Thoracic aorta (tissue), 2 donors: ENCODE measurements around the gene PCSK2. TPM values are rescaled to one million over a fixed set of nuclear protein-coding genes. Genes with fewer than 3 reads are reported as not detected.

Experiments used
- ATAC-seq: fragments of 150-250 bp; one replicate; pipeline ENCODE4 v1.8.0; 2017; ENCODE audit warnings: low read depth; ENCODE audit not compliant: insufficient number of reproducible peaks, low FRiP score
- DNase-seq: peaks from one replicate; pipeline ENCODE4 v3.0.0-alpha.2; 2020; ENCODE audit warnings: low spot score
- H3K27ac ChIP-seq, 2 donors: fragments of 200-600 bp; sonication (generic); 1 replicate in 1 of 2; 2 replicates in 1 of 2; pipeline ENCODE4 v1.5.1; 2016; ENCODE audit warnings: mild to moderate bottlenecking in 2 of 2, moderate library complexity in 2 of 2
- H3K27me3 ChIP-seq: fragments of 200-600 bp; sonication (generic); replicated peaks from 2 replicates; pipeline ENCODE4 v1.6.0; 2016; ENCODE audit warnings: mild to moderate bottlenecking; ENCODE audit not compliant: insufficient read depth
- H3K36me3 ChIP-seq: fragments of 200-600 bp; sonication (generic); one replicate; pipeline ENCODE4 v1.5.1; 2016
- H3K4me1 ChIP-seq, 2 donors: fragments of 200-600 bp; sonication (generic); 1 replicate in 1 of 2; 2 replicates in 1 of 2; pipeline versions ENCODE4 v1.5.1 to v1.6.0; 2016; ENCODE audit warnings: low read depth in 2 of 2, mild to moderate bottlenecking in 1 of 2; ENCODE audit not compliant: control insufficient read depth in 1 of 2
- H3K4me3 ChIP-seq: fragments of 200-600 bp; sonication (generic); 2 replicates; pipeline ENCODE4 v1.5.1; 2016; ENCODE audit warnings: mild to moderate bottlenecking
- H3K9me3 ChIP-seq: fragments of 200-600 bp; sonication (generic); 2 replicates; pipeline ENCODE4 v1.5.1; 2016
- total RNA-seq, 2 donors: library from RNA; depleted of rRNA; stranded (reverse); fragments of >200 nt; gene quantifications; one replicate each; pipeline versions ENCODE4 v1.1.0 to v1.2.3, GENCODE V29; 2016
- TF ChIP-seq, protein P1 (sequence below): fragments of 200-600 bp; sonication (generic); IDR thresholded peaks from one replicate; pipeline ENCODE4 v1.5.1; 2019; ENCODE audit warnings: antibody characterized with exemption

The PCSK2 gene
- total RNA-seq, 2 donors from 2014 or later = 1.2 to 16.2 TPM

- no peaks in the 10 kb centered on the region for H3K4me1 ChIP-seq
- ATAC-seq (no peak), DNase-seq (no peak)
- TF ChIP-seq, protein P1, sequence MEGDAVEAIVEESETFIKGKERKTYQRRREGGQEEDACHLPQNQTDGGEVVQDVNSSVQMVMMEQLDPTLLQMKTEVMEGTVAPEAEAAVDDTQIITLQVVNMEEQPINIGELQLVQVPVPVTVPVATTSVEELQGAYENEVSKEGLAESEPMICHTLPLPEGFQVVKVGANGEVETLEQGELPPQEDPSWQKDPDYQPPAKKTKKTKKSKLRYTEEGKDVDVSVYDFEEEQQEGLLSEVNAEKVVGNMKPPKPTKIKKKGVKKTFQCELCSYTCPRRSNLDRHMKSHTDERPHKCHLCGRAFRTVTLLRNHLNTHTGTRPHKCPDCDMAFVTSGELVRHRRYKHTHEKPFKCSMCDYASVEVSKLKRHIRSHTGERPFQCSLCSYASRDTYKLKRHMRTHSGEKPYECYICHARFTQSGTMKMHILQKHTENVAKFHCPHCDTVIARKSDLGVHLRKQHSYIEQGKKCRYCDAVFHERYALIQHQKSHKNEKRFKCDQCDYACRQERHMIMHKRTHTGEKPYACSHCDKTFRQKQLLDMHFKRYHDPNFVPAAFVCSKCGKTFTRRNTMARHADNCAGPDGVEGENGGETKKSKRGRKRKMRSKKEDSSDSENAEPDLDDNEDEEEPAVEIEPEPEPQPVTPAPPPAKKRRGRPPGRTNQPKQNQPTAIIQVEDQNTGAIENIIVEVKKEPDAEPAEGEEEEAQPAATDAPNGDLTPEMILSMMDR = no peak
- no peak overlapping the region for H3K4me3 ChIP-seq
- H3K27ac ChIP-seq = no peak overlapping the region
- no peaks in the 10 kb centered on the region for H3K27me3 ChIP-seq
- no peaks in the 10 kb centered on the region for H3K36me3 ChIP-seq
- no peaks in the 10 kb centered on the region for H3K9me3 ChIP-seq
Measured at GRCh38 chr20:17482536-17482935, 255.7 kb downstream of the PCSK2 start.

DNA sequence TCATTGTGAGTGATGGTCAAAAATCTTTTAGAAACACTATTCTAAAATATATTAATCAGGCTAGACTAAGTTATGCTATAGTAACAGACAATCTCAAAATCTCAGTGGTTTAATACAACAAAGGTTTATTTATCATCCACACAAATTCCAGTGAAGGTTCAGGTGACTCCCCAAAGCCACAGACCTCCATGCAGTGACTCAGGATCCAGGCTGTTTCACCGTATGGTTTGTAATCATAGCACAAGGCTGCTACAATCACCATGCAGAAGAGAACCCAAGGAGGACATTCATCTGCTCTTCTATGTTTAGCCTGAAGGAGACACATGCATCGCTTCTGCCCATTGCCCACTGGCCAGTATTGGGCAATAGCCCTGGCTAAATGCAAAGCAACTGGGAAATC, 258.2 kb downstream of the PCSK2 start:
- H3K36me3 ChIP-seq = no peaks in the 10 kb centered on the region

DNA sequence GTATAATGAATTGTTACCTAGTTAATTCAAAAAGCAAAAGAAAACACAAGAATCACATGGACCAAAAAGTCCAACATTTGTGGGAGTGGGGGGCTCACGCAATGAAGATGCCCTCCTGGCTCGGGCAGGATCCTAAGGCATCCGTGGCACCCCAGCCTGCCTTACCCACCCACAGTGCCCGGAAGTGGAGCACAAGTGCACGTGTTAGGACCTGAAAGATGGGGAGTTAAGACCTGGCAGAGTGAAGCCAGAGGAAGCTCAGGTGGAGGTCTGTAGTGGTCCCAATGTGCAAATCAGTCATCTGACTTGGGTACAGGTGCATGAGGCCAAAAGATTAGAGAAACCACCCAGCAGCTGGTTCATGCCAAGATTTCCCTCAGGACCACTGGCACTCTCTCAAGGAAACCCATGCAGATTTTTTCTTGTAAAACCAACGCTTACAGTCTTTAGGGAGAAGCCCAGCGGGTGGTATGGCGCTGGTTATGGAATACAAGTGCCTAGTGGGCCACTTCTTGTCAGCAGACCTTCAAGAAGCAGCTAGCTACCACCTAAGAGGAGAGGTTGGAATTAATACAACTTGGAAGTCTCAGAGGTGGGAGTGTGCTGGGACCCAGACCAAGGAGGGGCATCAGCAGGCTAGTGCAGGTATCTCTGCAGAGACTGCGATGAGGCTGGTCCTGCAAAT, 262.2 kb downstream of the PCSK2 start:
- TF ChIP-seq, protein P1 = no peak
- H3K4me1 ChIP-seq = no peaks in the 10 kb centered on the region
- no peaks in the 10 kb centered on the region for H3K36me3 ChIP-seq
- H3K9me3 ChIP-seq = no peaks in the 10 kb centered on the region
- no peaks in the 10 kb centered on the region for H3K27me3 ChIP-seq
- no peak for ATAC-seq
- no peak for DNase-seq
- no peak overlapping the region for H3K4me3 ChIP-seq
- H3K27ac ChIP-seq = no peak overlapping the region

More for the DNA sequence above, 258.2 kb downstream of the PCSK2 start:
- Histone ChIP-seq H3K4me1 (no peaks in the 10 kb centered on the region), H3K27me3 (no peaks in the 10 kb centered on the region), H3K4me3 (no peak overlapping the region), H3K9me3 (no peaks in the 10 kb centered on the region), H3K27ac (no peak overlapping the region)
- TF ChIP-seq, protein P1 = no peak
- no peak for DNase-seq
- ATAC-seq = no peak

DNA sequence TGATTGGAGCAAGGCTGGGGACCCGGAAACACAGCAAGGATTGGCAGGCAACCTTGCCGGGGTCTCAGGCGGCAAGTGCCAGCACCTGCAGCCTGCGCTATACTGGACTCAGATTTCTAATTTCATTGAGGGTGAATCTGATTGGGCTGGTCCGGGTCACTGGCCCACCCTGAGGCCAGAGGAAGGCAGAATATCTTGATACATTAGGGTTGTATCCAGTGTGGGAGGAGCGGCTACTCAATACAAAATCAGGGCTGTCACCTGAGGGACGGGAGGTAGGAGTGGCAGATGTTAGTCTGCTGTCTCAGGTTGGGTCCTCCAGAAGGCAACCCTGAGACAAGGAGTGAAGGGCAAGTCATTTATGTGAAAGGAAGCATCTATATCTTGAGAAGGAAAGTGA, 263.7 kb downstream of the PCSK2 start:
- DNase-seq = no peak

DNA sequence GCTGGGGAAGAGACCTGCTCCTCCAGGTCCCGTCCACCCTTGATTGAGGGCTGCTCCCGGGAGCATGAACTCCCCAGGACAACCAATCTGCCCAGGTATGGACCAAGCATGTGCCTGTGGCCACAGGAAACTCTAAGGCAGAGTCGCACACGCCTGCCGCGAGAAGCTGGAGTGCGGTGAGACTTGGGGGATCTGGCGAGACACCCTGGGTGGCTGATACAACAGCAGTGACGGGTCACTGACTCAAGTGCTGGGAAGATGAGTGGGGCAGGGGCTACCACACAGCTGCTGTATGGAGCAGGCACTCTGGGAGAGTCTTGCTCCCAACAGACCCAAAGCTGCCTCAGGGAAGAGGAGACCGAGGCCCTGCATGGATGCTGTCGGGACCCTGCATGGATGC, 264.2 kb downstream of the PCSK2 start:
- ATAC-seq (no peak), DNase-seq (no peak)
- Histone ChIP-seq H3K27ac (no peak overlapping the region), H3K36me3 (no peaks in the 10 kb centered on the region), H3K9me3 (no peaks in the 10 kb centered on the region), H3K27me3 (no peaks in the 10 kb centered on the region), H3K4me3 (no peak overlapping the region), H3K4me1 (no peaks in the 10 kb centered on the region)
- TF ChIP-seq, protein P1 = no peak

More for the DNA sequence above, 263.7 kb downstream of the PCSK2 start:
- no peaks in the 10 kb centered on the region for H3K9me3 ChIP-seq
- no peaks in the 10 kb centered on the region for H3K27me3 ChIP-seq
- H3K4me1 ChIP-seq = no peaks in the 10 kb centered on the region
- ATAC-seq = no peak
- H3K27ac ChIP-seq = no peak overlapping the region
- TF ChIP-seq, protein P1 = no peak
- H3K36me3 ChIP-seq = no peaks in the 10 kb centered on the region
- H3K4me3 ChIP-seq = no peak overlapping the region
